ENCODE measurements around the gene RARG. TPM values are rescaled to one million over a fixed set of nuclear protein-coding genes. Genes with fewer than 3 reads are reported as not detected.

Gene RARG
- total RNA-seq, 1 experiment from 2014 or later: 14.0 TPM

DNA sequence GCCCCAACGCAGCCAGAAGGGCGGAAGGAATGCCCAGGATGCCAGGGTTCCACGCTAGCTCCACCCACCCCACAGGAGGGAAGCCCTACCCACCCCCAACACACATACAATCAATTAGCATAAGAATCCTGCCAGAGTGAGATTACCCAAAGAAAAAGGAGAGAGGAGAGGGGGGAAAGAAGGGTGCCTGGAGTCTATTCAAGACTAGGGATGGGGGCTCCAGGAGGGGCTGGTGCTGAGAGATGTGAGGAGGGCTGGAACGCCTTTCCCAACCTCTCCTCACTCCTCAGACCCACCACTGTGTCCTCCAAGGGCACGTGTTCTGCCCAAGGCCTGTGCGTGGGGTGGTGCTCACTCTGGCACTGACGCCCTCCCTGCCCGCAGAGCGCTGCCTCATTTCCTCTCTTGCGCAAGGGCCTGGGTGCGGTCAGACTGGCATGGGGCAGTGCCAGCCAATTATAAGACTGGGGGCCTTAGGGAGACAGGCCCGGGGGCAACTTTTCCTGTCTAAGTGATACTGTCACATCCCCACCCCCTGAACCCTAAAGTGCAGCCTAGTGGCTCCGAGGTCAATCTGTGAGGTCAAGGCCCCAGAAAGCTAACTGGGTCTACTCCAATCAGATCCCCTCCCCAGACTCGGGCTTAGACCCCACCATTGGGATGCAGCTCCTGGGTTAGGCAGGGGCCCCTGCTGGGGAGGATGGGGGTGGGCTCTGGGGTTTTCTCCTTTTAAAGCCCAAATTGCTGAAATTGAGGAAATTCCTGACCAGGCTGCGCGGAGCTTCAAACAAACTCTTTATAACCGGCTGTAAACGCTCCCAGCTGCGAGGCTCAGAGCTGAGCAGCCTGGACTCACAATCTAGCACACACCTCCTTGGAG lies 14.7 kb downstream of the RARG start:
- POLR2A ChIA-PET (ENCODE audit: low non-redundant PET): no interaction called here
- BruUV-seq (replicated peaks): no TSS peak
- peak overlapping the region; percentile 0 for H3K4me3 ChIP-seq (ENCODE audit: low read depth, low read length, poor library complexity, severe bottlenecking)
- H3K36me3 ChIP-seq (ENCODE audit: insufficient read depth, low read length, poor library complexity, severe bottlenecking): peaks cover 9% of the 10 kb centered on the region
- no peaks in the 10 kb centered on the region for H3K27me3 ChIP-seq (replicated peaks; ENCODE audit: insufficient read depth, low read depth, low read length, poor library complexity)
- intact Hi-C loops (cut with micrococcal nuclease; ENCODE audit: unreplicated experiment): no loop called here
- H3K27ac ChIP-seq (ENCODE audit: low read depth, low read length, poor library complexity, severe bottlenecking): peak overlapping the region; percentile 32
- peak; percentile 59 for DNase-seq (ENCODE audit: low spot score)
- no peaks in the 10 kb centered on the region for H3K9me3 ChIP-seq (ENCODE audit: low read depth, low read length, poor library complexity, severe bottlenecking)
- CTCF ChIA-PET: interaction anchor here (0.5 to 0.6 kb wide), 2 partner anchors 58 to 326 kb away, joined by 3 to 15 read pairs; no protein-coding TSS in a partner anchor
- H3K4me1 ChIP-seq (ENCODE audit: insufficient read depth, low read length, poor library complexity, severe bottlenecking): peaks cover 36% of the 10 kb centered on the region
- no peak for TF ChIP-seq EZH2 (IDR thresholded peaks at IDR 0.05; ENCODE audit: borderline replicate concordance, low read depth, low read length, poor library complexity, severe bottlenecking)
- TF ChIP-seq, protein P1, sequence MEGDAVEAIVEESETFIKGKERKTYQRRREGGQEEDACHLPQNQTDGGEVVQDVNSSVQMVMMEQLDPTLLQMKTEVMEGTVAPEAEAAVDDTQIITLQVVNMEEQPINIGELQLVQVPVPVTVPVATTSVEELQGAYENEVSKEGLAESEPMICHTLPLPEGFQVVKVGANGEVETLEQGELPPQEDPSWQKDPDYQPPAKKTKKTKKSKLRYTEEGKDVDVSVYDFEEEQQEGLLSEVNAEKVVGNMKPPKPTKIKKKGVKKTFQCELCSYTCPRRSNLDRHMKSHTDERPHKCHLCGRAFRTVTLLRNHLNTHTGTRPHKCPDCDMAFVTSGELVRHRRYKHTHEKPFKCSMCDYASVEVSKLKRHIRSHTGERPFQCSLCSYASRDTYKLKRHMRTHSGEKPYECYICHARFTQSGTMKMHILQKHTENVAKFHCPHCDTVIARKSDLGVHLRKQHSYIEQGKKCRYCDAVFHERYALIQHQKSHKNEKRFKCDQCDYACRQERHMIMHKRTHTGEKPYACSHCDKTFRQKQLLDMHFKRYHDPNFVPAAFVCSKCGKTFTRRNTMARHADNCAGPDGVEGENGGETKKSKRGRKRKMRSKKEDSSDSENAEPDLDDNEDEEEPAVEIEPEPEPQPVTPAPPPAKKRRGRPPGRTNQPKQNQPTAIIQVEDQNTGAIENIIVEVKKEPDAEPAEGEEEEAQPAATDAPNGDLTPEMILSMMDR (conservative IDR thresholded peaks at IDR 0.05; ENCODE audit: low read depth, low read length): no peak

DNA sequence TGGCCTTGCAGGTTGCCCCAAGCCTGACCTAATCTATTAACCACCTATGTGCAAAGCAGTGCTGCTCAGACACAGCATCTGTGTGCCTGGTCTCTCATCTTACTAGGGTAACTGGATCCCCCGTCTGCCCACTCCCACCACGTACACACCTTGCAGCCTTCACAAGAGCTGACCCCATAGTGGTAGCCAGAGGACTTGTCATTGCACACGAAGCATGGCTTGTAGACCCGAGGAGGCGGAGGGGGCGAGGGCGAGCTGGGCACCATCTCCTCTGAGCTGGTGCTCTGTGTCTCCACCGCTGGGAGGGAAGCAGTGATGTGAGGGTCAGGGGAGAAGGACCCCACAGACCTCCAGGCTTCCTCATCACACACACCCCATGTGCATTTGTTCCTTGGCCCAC lies 16.5 kb downstream of the RARG start:
- Histone ChIP-seq H3K9me3 (ENCODE audit: low read depth, low read length, poor library complexity, severe bottlenecking) (no peaks in the 10 kb centered on the region), H3K27ac (ENCODE audit: low read depth, low read length, poor library complexity, severe bottlenecking) (no peak overlapping the region), H3K4me1 (ENCODE audit: insufficient read depth, low read length, poor library complexity, severe bottlenecking) (peaks cover 31% of the 10 kb centered on the region), H3K36me3 (ENCODE audit: insufficient read depth, low read length, poor library complexity, severe bottlenecking) (peaks cover 14% of the 10 kb centered on the region), H3K27me3 (replicated peaks; ENCODE audit: insufficient read depth, low read depth, low read length, poor library complexity) (no peaks in the 10 kb centered on the region), H3K4me3 (ENCODE audit: low read depth, low read length, poor library complexity, severe bottlenecking) (no peak overlapping the region)
- CTCF ChIA-PET: interaction anchor here (0.6 to 1.3 kb wide), 2 partner anchors 87 to 150 kb away, joined by 3 to 5 read pairs; no protein-coding TSS in a partner anchor
- POLR2A ChIA-PET (ENCODE audit: low non-redundant PET): no interaction called here
- no TSS peak for BruUV-seq (replicated peaks)
- intact Hi-C loops (cut with micrococcal nuclease; ENCODE audit: unreplicated experiment): no loop called here
- no peak for DNase-seq (ENCODE audit: low spot score)
- no peak for TF ChIP-seq EZH2 (IDR thresholded peaks at IDR 0.05; ENCODE audit: borderline replicate concordance, low read depth, low read length, poor library complexity, severe bottlenecking)
- TF ChIP-seq, protein P1 (conservative IDR thresholded peaks at IDR 0.05; ENCODE audit: low read depth, low read length): no peak

DNA sequence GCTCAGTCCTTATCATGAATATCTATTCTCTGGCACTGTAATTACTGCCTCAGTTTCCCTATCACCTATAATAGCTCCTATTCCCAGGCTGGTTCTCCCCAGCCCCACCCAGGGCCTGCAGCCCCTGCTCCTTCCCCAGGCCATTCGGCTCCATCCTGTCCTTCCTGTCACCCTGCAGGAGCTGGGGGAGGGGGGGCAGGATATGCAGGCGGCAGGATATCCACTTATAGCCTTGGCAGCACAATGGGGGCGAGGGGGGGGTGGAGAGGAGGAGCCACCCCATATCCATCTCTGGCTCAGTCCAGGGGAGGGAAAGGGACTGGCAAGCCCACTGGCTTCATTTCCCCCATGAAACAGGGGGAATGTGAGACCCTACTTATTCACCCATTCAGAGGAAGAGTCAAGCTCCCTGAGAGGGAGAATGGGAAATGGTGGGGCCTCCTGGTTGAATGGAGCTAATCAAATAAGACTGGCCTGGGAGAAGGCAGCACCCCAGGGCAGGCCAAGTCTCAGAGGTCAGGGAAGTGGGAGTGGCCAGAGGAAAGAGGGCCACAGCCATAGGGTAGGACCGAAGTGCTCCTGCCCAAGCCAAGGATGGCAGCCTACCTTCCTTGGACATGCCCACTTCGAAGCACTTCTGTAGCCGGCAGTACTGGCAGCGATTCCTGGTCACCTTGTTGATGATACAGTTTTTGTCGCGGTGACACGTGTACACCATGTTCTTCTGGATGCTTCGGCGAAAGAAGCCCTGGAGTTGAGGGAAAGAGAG lies 17.1 kb downstream of the RARG start:
- TF ChIP-seq EZH2 (IDR thresholded peaks at IDR 0.05; ENCODE audit: borderline replicate concordance, low read depth, low read length, poor library complexity, severe bottlenecking): no peak
- TF ChIP-seq, protein P1 (conservative IDR thresholded peaks at IDR 0.05; ENCODE audit: low read depth, low read length): no peak
- ChIA-PET CTCF (interaction anchor here (1.4 to 1.7 kb wide), 2 partner anchors 74 to 106 kb away, joined by 11 to 24 read pairs; partner anchors contain the start of gene AAAS), POLR2A (ENCODE audit: low non-redundant PET) (no interaction called here)
- no TSS peak for BruUV-seq (replicated peaks)
- peaks cover 14% of the 10 kb centered on the region for H3K36me3 ChIP-seq (ENCODE audit: insufficient read depth, low read length, poor library complexity, severe bottlenecking)
- DNase-seq (ENCODE audit: low spot score): no peak
- no peaks in the 10 kb centered on the region for H3K27me3 ChIP-seq (replicated peaks; ENCODE audit: insufficient read depth, low read depth, low read length, poor library complexity)
- no peaks in the 10 kb centered on the region for H3K9me3 ChIP-seq (ENCODE audit: low read depth, low read length, poor library complexity, severe bottlenecking)
- H3K4me3 ChIP-seq (ENCODE audit: low read depth, low read length, poor library complexity, severe bottlenecking): no peak overlapping the region
- intact Hi-C loops (cut with micrococcal nuclease; ENCODE audit: unreplicated experiment): no loop called here
- no peak overlapping the region for H3K27ac ChIP-seq (ENCODE audit: low read depth, low read length, poor library complexity, severe bottlenecking)
- H3K4me1 ChIP-seq (ENCODE audit: insufficient read depth, low read length, poor library complexity, severe bottlenecking): peaks cover 31% of the 10 kb centered on the region
